ENCODE data around the gene FLNB. TPM values are rescaled to one million over a fixed set of nuclear protein-coding genes. Genes with fewer than 3 reads are reported as not detected.
"Not testable (repeated sequence)": the region's sequence is repeated elsewhere in the genome, so short reads cannot be mapped to it uniquely, and the experiment has no call there.

The FLNB gene
- total and polyA plus RNA-seq, 10 of the 15 experiments (the other 5 are each of a cell fraction or from before 2014, with no cell fraction given), result 13.6 to 51.8 (median 26.4) TPM

GRCh38 chr3:58055314-58055713 is 47.1 kb downstream of the FLNB start (continued):
- TF ChIP-seq CUX1 (IDR thresholded peaks at IDR 0.05; ENCODE audit: insufficient replicate concordance, low read depth, low read length), result no peak
- TF ChIP-seq ATF3 (IDR thresholded peaks at IDR 0.05; ENCODE audit: borderline replicate concordance, extremely low read depth, low read depth, low read length), result no peak
- TF ChIP-seq NFYA (IDR thresholded peaks at IDR 0.05; ENCODE audit: borderline replicate concordance, low read depth, low read length), result no peak
- no peak for TF ChIP-seq JUND (IDR thresholded peaks at IDR 0.05; ENCODE audit: low read depth, low read length)
- no peak for TF ChIP-seq CREB1 (IDR thresholded peaks at IDR 0.05; ENCODE audit: low read depth)
- no peak for TF ChIP-seq IKZF1 (conservative IDR thresholded peaks at IDR 0.05)
- no peak for TF ChIP-seq ZBTB33 (IDR thresholded peaks at IDR 0.05)
- TF ChIP-seq NFYB (IDR thresholded peaks at IDR 0.05; ENCODE audit: insufficient read depth, low read depth, low read length), result no peak

GRCh38 chr3:58055891-58056290 is 47.7 kb downstream of the FLNB start:
- BruUV-seq (replicated peaks); H4K20me1 ChIP-seq (ENCODE audit: control insufficient read depth, insufficient read depth); FAIRE-seq; ATAC-seq; in situ Hi-C loops (cut with MboI); DNase-seq (ENCODE audit: low read depth, low spot score); H3K4me2 ChIP-seq (ENCODE audit: control insufficient read depth, insufficient read depth); POLR2A ChIA-PET; H3K27ac ChIP-seq (ENCODE audit: control insufficient read depth, insufficient read depth); H3K79me2 ChIP-seq (ENCODE audit: control insufficient read depth, insufficient read depth, low read length); H3K9ac ChIP-seq (ENCODE audit: control insufficient read depth, insufficient read depth, low read length); H2AFZ ChIP-seq (ENCODE audit: control insufficient read depth, low read depth, low read length); H3K27me3 ChIP-seq (replicated peaks in 1 of 2; ENCODE audit: control insufficient read depth in 2 of 2, insufficient read depth in 2 of 2, low read length in 1 of 2); CTCF ChIA-PET; RAD21 ChIA-PET (ENCODE audit: unreplicated experiment); SMC1A ChIA-PET (ENCODE audit: uncharacterized antibody, unreplicated experiment); intact Hi-C loops (cut with micrococcal nuclease; ENCODE audit: unreplicated experiment); H3K9me3 ChIP-seq (replicated peaks; ENCODE audit: control insufficient read depth, insufficient read depth, low read length); H3K36me3 ChIP-seq (ENCODE audit: control insufficient read depth in 2 of 2, insufficient read depth in 2 of 2, low read length in 1 of 2); H3K4me3 ChIP-seq; H3K4me1 ChIP-seq (ENCODE audit: control insufficient read depth, insufficient read depth, low read length): not testable (repeated sequence)
- WGBS (ENCODE audit: insufficient coverage, insufficient replicate concordance, low lambda C conversion rate, missing lambda C conversion rate), result 56% methylated on average over 5 of the region's 5 CpGs

Measured in GM12878 (cell line).